ENCODE results near the gene GSDMA. TPM values are rescaled to one million over a fixed set of nuclear protein-coding genes. Genes with fewer than 3 reads are reported as not detected.

The GSDMA gene
- total RNA-seq, 1 experiment from 2014 or later = not detected

DNA sequence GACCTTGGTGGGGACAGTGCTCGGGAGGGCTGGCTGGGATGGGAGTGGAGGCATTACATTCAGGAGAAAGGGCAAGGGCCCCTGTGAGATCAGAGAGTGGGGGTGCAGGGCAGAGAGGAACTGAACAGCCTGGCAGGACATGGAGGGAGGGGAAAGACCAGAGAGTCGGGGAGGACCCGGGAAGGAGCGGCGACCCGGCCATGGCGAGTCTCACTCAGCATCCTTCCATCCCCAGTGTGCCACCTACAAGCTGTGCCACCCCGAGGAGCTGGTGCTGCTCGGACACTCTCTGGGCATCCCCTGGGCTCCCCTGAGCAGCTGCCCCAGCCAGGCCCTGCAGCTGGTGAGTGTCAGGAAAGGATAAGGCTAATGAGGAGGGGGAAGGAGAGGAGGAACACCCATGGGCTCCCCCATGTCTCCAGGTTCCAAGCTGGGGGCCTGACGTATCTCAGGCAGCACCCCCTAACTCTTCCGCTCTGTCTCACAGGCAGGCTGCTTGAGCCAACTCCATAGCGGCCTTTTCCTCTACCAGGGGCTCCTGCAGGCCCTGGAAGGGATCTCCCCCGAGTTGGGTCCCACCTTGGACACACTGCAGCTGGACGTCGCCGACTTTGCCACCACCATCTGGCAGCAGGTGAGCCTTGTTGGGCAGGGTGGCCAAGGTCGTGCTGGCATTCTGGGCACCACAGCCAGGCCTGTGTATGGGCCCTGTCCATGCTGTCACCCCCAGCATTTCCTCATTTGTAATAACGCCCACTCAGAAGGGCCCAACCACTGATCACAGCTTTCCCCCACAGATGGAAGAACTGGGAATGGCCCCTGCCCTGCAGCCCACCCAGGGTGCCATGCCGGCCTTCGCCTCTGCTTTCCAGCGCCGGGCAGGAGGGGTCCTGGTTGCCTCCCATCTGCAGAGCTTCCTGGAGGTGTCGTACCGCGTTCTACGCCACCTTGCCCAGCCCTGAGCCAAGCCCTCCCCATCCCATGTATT lies 53.5 kb downstream of the GSDMA start:
- H3K27ac Mint-ChIP-seq = peak overlapping the region in 2 of 3 experiments; percentile 34 to 73; a peak in 2 of 7 replicates
- no peak overlapping the region for H3T11ph ChIP-seq (ENCODE audit: low read length)
- no peaks in the 10 kb centered on the region for H3K23me2 ChIP-seq (ENCODE audit: insufficient read length, low read depth, low read length, poor library complexity, severe bottlenecking)
- H4K91ac ChIP-seq (ENCODE audit: insufficient read length, low read depth, low read length) = no peak overlapping the region
- no peak overlapping the region for H2AK5ac ChIP-seq (ENCODE audit: insufficient read length, low read length)
- H3K36me3 Mint-ChIP-seq (ENCODE audit: insufficient read depth in 1 of 3, low read depth in 3 of 3) = peaks cover 10 to 19% (median 19%) of the 10 kb centered on the region in 3 experiments; a peak in 6 of 7 replicates
- H3K56ac ChIP-seq (ENCODE audit: insufficient read length, low read depth, low read length) = no peak overlapping the region
- H4K8ac ChIP-seq (replicated peaks; ENCODE audit: insufficient read length, low read depth, low read length) = no peak overlapping the region
- H3K4me3 Mint-ChIP-seq = 0 out of 5 replicates have a peak overlapping the region, but pooled peaks of 1 of the 2 experiments have one; percentile 5
- H3K14ac ChIP-seq (ENCODE audit: insufficient read depth, low read length) = no peak overlapping the region
- H2BK5ac ChIP-seq (ENCODE audit: insufficient read length, low read length) = no peak overlapping the region
- H2BK120ac ChIP-seq (ENCODE audit: low read depth, low read length, poor library complexity, severe bottlenecking) = no peak overlapping the region
- H3K9me3 Mint-ChIP-seq = peaks cover 0 to 6% of the 10 kb centered on the region in 2 experiments; a peak in 2 of 5 replicates
- no peaks in the 10 kb centered on the region for H3K27me3 ChIP-seq (ENCODE audit: insufficient read depth, low read length)
- peaks cover 4% of the 10 kb centered on the region; the same call in 1 of the 2 replicates for H3K4me1 ChIP-seq (ENCODE audit: insufficient read depth, low read length)
- TF ChIP-seq, protein P1, sequence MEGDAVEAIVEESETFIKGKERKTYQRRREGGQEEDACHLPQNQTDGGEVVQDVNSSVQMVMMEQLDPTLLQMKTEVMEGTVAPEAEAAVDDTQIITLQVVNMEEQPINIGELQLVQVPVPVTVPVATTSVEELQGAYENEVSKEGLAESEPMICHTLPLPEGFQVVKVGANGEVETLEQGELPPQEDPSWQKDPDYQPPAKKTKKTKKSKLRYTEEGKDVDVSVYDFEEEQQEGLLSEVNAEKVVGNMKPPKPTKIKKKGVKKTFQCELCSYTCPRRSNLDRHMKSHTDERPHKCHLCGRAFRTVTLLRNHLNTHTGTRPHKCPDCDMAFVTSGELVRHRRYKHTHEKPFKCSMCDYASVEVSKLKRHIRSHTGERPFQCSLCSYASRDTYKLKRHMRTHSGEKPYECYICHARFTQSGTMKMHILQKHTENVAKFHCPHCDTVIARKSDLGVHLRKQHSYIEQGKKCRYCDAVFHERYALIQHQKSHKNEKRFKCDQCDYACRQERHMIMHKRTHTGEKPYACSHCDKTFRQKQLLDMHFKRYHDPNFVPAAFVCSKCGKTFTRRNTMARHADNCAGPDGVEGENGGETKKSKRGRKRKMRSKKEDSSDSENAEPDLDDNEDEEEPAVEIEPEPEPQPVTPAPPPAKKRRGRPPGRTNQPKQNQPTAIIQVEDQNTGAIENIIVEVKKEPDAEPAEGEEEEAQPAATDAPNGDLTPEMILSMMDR (conservative IDR thresholded peaks at IDR 0.05) = no peak
- no peak overlapping the region for H3K23ac ChIP-seq (ENCODE audit: insufficient read length, low read depth, low read length)
- no peak overlapping the region for H3K27ac ChIP-seq (ENCODE audit: insufficient read length, low read depth, low read length)
- no peak overlapping the region for H3K4me2 ChIP-seq (ENCODE audit: insufficient read depth, insufficient read length, low read length)
- no peak overlapping the region for H4K5ac ChIP-seq (ENCODE audit: insufficient read length, low read depth, low read length)
- peaks cover 3% of the 10 kb centered on the region; the same call in 1 of the 2 replicates for H3K27me3 Mint-ChIP-seq (ENCODE audit: low read depth)
- H2BK15ac ChIP-seq (ENCODE audit: low read depth, low read length) = no peak overlapping the region
- peaks cover 26 to 52% of the 10 kb centered on the region in 2 experiments for H3K4me1 Mint-ChIP-seq
- no peaks in the 10 kb centered on the region for H4K20me1 ChIP-seq (ENCODE audit: control insufficient read depth, insufficient read depth, insufficient read length)
- H3K79me2 ChIP-seq (ENCODE audit: insufficient read depth, low read length) = no peaks in the 10 kb centered on the region
- no peak overlapping the region for H3K9ac ChIP-seq (ENCODE audit: extremely low read depth, insufficient read length, low read length)
- no peak overlapping the region for H2BK12ac ChIP-seq (ENCODE audit: insufficient read length, low read depth, low read length)
- WGBS (ENCODE audit: extremely low coverage, insufficient read length, low lambda C conversion rate) = no CpG with 5 or more reads among the region's 26 CpGs
- no peaks in the 10 kb centered on the region for H3K79me1 ChIP-seq (ENCODE audit: insufficient read depth, low read depth, low read length, poor library complexity, severe bottlenecking)
- no peak overlapping the region for H2BK20ac ChIP-seq (ENCODE audit: low read depth, low read length, poor library complexity, severe bottlenecking)
- DNase-seq = no peak
- no peak overlapping the region for H3K18ac ChIP-seq (ENCODE audit: insufficient read length, low read depth, low read length)
- no peak overlapping the region for H2AFZ ChIP-seq (ENCODE audit: low read length)
- no peaks in the 10 kb centered on the region for H3K9me3 ChIP-seq (ENCODE audit: control insufficient read depth, low read depth, low read length)
- no peak overlapping the region for H3K4ac ChIP-seq (ENCODE audit: low read depth, low read length)

All from H9 (cell line).